HFFc6 (cell line): ENCODE results near the gene ANO8. TPM values are rescaled to one million over a fixed set of nuclear protein-coding genes. Genes with fewer than 3 reads are reported as not detected.
A peak's percentile ranks its signal among the peaks of the same experiment; 100 is the strongest.

Experiments used
- DNase-seq: peaks from one replicate; pipeline ENCODE4 v3.0.0-alpha.2; 2018
- H3K27ac Mint-ChIP-seq: 2 replicates; pipeline ENCODE4 v1.8.0; 2020; ENCODE audit warnings: mild to moderate bottlenecking, mixed read lengths
- H3K27me3 Mint-ChIP-seq: 2 replicates; pipeline ENCODE4 v1.8.0; 2021; ENCODE audit warnings: mild to moderate bottlenecking, moderate library complexity, mixed read lengths; ENCODE audit not compliant: insufficient read depth
- H3K36me3 Mint-ChIP-seq: 2 replicates; pipeline ENCODE4 v1.8.0; 2021; ENCODE audit warnings: low read depth, mixed read lengths
- H3K4me1 Mint-ChIP-seq: 2 replicates; pipeline ENCODE4 v1.8.0; 2020; ENCODE audit warnings: low read depth, mixed read lengths
- H3K4me3 Mint-ChIP-seq: 2 replicates; pipeline ENCODE4 v1.8.0; 2020; ENCODE audit warnings: mild to moderate bottlenecking, moderate library complexity, mixed read lengths
- H3K9me3 Mint-ChIP-seq: 2 replicates; pipeline ENCODE4 v1.8.0; 2020; ENCODE audit warnings: mild to moderate bottlenecking, mixed read lengths
- total RNA-seq, 6 experiments: library from RNA; stranded (reverse); fragmentation: NEBNext Ultra II Directional; extraction: Animal tissue kit (Norgen Biotek cat#: 25700); gene quantifications; 2 replicates in 1 of 6; 3 replicates in 5 of 6; pipeline ENCODE4 v1.2.3, GENCODE V29; 2021
- TF ChIP-seq, protein P1 (sequence below): fragments of 200-600 bp; sonication (generic); IDR thresholded peaks from 2 replicates; pipeline ENCODE4 v1.5.0; 2021; ENCODE audit warnings: antibody characterized with exemption, mild to moderate bottlenecking

The ANO8 gene
- total RNA-seq, 6 experiments from 2014 or later = 4.4 to 6.0 (median 5.0) TPM

DNA sequence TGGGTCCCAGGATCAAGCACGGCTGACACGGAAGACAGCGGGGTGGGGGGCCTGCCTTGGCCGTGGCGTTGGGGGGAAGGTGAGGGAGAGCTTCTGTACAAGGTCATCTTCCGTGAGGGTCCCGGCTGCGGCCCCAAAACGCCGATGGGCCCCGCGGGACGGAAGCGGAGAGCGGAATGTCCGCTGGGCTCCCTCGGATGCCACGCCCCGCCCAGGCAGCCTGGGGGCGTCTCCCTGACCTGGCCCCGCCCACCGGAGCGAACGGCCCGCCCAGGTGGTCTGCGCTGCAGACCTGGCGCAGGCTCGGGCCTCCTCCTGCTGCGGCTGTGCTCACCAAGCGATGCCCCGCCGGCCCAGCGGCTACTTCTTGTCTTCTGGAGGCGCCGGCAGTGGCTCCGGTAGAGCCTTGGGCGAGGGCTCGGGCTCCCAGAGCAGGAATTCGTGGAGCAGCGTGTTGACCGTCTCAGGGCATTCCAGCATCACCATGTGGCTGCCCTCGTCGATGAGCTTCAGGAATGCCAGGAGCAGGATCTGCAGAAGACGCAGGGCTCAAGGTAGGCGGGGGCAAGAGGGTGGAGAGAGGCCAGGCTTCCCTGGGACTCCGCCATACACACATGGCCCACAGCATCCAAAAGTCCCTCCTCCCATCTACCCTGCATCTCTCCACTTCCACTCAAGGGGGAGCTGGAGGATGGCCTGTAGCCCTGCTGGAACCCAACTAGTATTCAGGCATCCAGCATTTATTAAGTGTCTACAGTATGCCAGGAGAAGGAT, 42.2 kb downstream of the ANO8 start:
- H3K9me3 Mint-ChIP-seq = no peaks in the 10 kb centered on the region
- H3K27ac Mint-ChIP-seq = peak overlapping the region; percentile 79
- no peaks in the 10 kb centered on the region for H3K36me3 Mint-ChIP-seq
- H3K4me3 Mint-ChIP-seq = peak overlapping the region; percentile 88
- H3K27me3 Mint-ChIP-seq = no peaks in the 10 kb centered on the region
- peaks cover 15% of the 10 kb centered on the region for H3K4me1 Mint-ChIP-seq
- TF ChIP-seq, protein P1, sequence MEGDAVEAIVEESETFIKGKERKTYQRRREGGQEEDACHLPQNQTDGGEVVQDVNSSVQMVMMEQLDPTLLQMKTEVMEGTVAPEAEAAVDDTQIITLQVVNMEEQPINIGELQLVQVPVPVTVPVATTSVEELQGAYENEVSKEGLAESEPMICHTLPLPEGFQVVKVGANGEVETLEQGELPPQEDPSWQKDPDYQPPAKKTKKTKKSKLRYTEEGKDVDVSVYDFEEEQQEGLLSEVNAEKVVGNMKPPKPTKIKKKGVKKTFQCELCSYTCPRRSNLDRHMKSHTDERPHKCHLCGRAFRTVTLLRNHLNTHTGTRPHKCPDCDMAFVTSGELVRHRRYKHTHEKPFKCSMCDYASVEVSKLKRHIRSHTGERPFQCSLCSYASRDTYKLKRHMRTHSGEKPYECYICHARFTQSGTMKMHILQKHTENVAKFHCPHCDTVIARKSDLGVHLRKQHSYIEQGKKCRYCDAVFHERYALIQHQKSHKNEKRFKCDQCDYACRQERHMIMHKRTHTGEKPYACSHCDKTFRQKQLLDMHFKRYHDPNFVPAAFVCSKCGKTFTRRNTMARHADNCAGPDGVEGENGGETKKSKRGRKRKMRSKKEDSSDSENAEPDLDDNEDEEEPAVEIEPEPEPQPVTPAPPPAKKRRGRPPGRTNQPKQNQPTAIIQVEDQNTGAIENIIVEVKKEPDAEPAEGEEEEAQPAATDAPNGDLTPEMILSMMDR = peak; percentile 76
- DNase-seq = peak; percentile 90

DNA sequence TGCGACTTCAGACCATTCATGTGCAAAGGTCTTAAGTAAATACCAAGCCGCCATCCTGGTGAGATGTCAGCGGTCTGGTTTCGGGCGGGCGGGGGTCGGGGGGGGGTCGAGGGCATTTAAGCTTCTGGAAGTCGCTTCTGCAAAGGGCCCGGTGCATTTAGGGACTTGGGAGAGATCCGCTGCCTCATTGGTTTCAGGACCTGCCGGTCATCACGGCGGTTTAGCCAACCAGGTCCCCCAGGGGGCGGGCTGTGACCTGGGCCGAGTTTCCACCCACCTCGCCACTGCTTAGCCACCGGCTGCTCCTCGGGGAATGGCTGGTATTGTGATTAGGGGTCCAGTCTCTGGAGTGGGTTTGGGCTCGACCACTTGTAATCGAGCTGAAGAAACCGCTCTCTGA, 45.2 kb downstream of the ANO8 start:
- Mint-ChIP-seq H3K27me3 (no peaks in the 10 kb centered on the region), H3K4me1 (0 out of 2 replicates have a peak, but pooled peaks cover 4% of the 10 kb centered on the region), H3K4me3 (no peak overlapping the region), H3K36me3 (no peaks in the 10 kb centered on the region), H3K9me3 (no peaks in the 10 kb centered on the region), H3K27ac (no peak overlapping the region)
- TF ChIP-seq, protein P1 = peak; percentile 47
- DNase-seq = peak; percentile 77

DNA sequence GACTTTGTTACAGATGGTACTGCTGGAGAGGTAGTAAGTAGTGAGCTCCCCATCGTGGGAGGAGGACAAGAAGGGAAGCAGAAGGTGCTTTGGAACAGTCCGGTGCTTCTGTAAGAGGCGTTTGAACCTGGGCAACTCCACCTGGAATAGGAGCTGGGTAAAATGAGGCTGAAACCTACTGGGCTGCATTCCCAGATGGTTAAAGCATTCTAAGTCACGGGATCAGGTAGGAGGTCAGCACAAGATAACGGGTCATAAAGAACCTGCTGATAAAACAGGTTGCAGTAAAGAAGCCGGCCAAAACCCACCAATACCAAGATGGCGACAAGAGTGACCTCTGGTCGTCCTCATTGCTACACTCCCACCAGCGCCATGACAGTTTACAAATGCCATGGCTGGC, 47.9 kb downstream of the ANO8 start:
- Mint-ChIP-seq H3K27ac (no peak overlapping the region), H3K27me3 (peaks cover 4% of the 10 kb centered on the region), H3K9me3 (no peaks in the 10 kb centered on the region), H3K4me1 (peaks cover 5% of the 10 kb centered on the region), H3K4me3 (no peak overlapping the region), H3K36me3 (no peaks in the 10 kb centered on the region)
- no peak for DNase-seq
- TF ChIP-seq, protein P1 = no peak

DNA sequence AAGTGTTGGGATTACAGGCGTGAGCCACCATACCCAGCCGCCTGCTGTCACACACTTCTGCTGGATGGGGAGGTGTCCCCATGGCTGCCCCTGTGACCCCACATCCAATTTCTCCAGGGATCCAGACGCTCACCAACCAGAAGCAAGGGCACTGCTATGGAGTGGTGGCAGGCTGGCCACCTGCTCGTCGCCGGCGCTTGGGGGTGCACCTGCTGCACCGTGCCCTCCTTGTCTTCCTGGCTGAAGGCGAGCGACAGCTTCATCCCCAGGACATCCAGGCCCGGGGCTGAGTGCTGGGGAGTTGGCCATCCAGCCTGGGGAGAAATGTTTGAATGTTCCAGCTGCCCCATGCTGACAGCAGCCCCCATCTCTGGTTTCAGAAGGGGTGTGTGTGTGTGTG, 48.4 kb downstream of the ANO8 start:
- DNase-seq = no peak
- Mint-ChIP-seq H3K4me1 (peaks cover 5% of the 10 kb centered on the region), H3K4me3 (no peak overlapping the region), H3K27me3 (peaks cover 4% of the 10 kb centered on the region), H3K27ac (no peak overlapping the region), H3K36me3 (no peaks in the 10 kb centered on the region), H3K9me3 (no peaks in the 10 kb centered on the region)
- TF ChIP-seq, protein P1 = no peak

DNA sequence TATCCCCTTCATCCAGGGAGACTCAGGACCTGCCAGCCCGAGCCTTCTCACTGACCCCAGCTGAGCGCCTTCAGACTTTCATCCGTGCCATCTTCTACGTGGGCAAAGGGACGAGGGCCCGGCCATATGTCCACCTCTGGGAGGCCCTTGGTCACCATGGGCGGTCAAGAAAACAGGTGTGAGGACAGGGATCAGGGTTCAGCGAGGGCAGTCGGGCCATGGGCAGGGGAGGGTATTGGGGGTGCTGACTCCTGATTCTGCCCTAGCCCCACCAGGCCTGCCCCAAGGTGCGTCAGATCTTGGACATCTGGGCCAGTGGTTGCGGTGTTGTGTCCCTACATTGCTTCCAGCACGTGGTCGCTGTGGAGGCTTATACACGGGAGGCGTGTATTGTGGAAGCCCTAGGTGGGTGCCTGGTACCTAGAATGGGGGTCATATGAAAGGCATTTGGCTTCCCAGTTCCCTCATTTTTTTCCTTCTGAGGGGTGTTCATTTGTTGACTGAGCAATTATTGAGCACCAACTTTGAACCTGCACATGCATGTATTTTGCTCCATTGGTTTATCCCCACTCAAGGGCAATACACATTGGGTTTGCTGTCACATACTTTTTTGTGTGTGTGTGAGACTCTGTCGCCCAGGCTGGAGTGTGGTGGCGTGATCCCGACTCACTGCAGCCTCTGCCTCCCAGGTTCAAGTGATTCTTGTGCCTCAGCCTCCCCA, 49.1 kb downstream of the ANO8 start:
- DNase-seq = no peak
- Mint-ChIP-seq H3K9me3 (no peaks in the 10 kb centered on the region), H3K4me1 (peaks cover 5% of the 10 kb centered on the region), H3K27me3 (peaks cover 4% of the 10 kb centered on the region), H3K36me3 (no peaks in the 10 kb centered on the region), H3K4me3 (no peak overlapping the region), H3K27ac (no peak overlapping the region)
- TF ChIP-seq, protein P1 = no peak
